Activated CD8-positive, alpha-beta T cell treated with anti-CD3 and anti-CD28 coated beads for 36 hours (primary cell): ENCODE measurements around the gene CFAP54. TPM values are rescaled to one million over a fixed set of nuclear protein-coding genes. Genes with fewer than 3 reads are reported as not detected.

Experiments
- ATAC-seq: fragments of 200-7000 bp; cut with Tn5 transposase; one replicate; pipeline ENCODE4 v1.10.0; 2021; ENCODE audit warnings: mild to moderate bottlenecking, moderate library complexity
- CTCF ChIA-PET: fragments of 350-600 bp; sonication (Branson Sonifier 250); formaldehyde crosslinking; loops from one replicate; lab custom pipeline; 2021; ENCODE audit warnings: antibody characterized with exemption; lab: Charles Lee
- POLR2A ChIA-PET: fragments of 350-600 bp; sonication (Branson Sonifier 250); formaldehyde crosslinking; loops from one replicate; lab custom pipeline; 2021; ENCODE audit warnings: antibody characterized with exemption; lab: Charles Lee
- DNase-seq: peaks from one replicate; pipeline ENCODE4 v3.0.0-alpha.2; 2020
- H3K27ac Mint-ChIP-seq: one replicate; pipeline ENCODE4 v1.8.0; 2021; ENCODE audit warnings: mild to moderate bottlenecking, mixed read lengths
- H3K27me3 Mint-ChIP-seq: one replicate; pipeline ENCODE4 v1.8.0; 2021; ENCODE audit warnings: mixed read lengths
- H3K36me3 Mint-ChIP-seq: one replicate; pipeline ENCODE4 v1.8.0; 2021; ENCODE audit warnings: low read depth, mixed read lengths
- H3K4me1 Mint-ChIP-seq: one replicate; pipeline ENCODE4 v1.8.0; 2021; ENCODE audit warnings: low read depth, mixed read lengths
- H3K4me3 Mint-ChIP-seq: one replicate; pipeline ENCODE4 v1.8.0; 2021; ENCODE audit warnings: mild to moderate bottlenecking, moderate library complexity, mixed read lengths
- H3K9me3 Mint-ChIP-seq: one replicate; pipeline ENCODE4 v1.8.0; 2021; ENCODE audit warnings: mixed read lengths
- intact Hi-C: fragments of 100-400 bp; cut with micrococcal nuclease; formaldehyde crosslinking; loops from one replicate; pipeline ENCODE4 v1.10.0; 2022
- total RNA-seq, 2 experiments: library from RNA; stranded (reverse); gene quantifications; one replicate each; pipeline ENCODE4 v1.2.3, GENCODE V29; 2021
- TF ChIP-seq, protein P1 (sequence below): fragments of 200-600 bp; IDR thresholded peaks from one replicate; pipeline ENCODE4 v1.8.0; 2022; ENCODE audit warnings: antibody characterized with exemption, mild to moderate bottlenecking

The CFAP54 gene
- total RNA-seq, 2 experiments from 2014 or later: 0.38 to 0.45 TPM

DNA sequence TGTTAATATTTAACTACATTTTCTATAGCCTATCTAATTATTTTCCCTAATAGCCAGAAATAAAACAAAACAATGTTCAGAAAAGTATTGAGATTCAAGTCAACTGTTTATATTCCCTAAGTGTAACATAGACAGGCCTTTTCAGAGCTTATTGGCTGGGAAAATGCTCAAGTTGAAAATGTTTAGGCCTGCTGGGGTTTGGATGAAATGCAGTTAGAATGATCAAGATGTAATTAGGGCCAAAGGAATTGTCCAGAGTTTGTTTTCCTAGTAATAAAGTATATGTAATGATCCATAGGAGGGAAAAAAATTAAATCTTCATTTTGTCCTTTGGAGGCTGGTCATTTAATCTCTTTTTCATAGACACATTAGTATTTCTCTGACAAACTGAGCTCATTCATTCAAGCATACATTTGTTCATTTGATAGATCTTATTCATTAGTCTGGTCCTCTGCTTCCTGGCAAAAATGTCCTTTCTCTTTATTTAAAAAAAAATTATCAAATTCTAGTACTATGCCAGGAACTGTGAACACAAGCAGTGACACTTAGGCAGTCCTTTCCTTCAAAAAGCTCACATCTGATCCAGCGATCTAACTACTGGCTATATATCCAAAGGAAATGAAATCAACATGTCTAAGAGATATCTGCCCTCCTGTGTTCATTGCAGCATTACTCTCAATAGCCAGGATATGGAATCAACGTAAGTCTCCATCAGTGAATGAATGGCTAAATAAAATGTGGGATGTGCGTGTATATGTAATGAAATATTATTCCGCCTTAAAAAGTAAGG is 377.6 kb downstream of the CFAP54 start:
- Mint-ChIP-seq H3K4me1 (no peaks in the 10 kb centered on the region), H3K9me3 (no peaks in the 10 kb centered on the region), H3K4me3 (no peak overlapping the region), H3K27me3 (peaks cover 12% of the 10 kb centered on the region), H3K27ac (no peak overlapping the region), H3K36me3 (no peaks in the 10 kb centered on the region)
- ATAC-seq: no peak
- TF ChIP-seq, protein P1, sequence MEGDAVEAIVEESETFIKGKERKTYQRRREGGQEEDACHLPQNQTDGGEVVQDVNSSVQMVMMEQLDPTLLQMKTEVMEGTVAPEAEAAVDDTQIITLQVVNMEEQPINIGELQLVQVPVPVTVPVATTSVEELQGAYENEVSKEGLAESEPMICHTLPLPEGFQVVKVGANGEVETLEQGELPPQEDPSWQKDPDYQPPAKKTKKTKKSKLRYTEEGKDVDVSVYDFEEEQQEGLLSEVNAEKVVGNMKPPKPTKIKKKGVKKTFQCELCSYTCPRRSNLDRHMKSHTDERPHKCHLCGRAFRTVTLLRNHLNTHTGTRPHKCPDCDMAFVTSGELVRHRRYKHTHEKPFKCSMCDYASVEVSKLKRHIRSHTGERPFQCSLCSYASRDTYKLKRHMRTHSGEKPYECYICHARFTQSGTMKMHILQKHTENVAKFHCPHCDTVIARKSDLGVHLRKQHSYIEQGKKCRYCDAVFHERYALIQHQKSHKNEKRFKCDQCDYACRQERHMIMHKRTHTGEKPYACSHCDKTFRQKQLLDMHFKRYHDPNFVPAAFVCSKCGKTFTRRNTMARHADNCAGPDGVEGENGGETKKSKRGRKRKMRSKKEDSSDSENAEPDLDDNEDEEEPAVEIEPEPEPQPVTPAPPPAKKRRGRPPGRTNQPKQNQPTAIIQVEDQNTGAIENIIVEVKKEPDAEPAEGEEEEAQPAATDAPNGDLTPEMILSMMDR: no peak
- DNase-seq: no peak
- intact Hi-C loops: no loop called here
- CTCF ChIA-PET: no interaction called here
- POLR2A ChIA-PET: no interaction called here

DNA sequence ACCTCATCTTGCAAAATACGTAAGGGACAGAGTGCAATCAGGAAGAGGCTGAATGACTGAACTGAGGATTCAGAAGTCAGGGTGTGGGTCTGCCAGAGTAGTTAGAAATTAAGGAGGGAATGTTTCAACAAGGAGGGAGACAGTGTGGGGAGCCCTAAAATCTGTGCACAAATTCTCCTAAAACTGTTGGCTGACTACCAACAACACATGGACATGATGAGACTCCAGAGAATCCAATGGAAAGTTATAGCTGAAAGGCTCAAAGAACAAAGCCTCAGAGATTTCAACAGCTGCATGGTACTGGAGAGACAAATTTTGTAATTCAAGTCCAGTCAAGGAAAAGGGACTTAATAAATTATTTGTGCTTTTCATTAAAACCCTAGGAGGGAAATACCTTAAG is 381.6 kb downstream of the CFAP54 start:
- TF ChIP-seq, protein P1: no peak
- POLR2A ChIA-PET: no interaction called here
- H3K9me3 Mint-ChIP-seq: no peaks in the 10 kb centered on the region
- CTCF ChIA-PET: no interaction called here
- ATAC-seq (no peak), DNase-seq (no peak)
- H3K27ac Mint-ChIP-seq: no peak overlapping the region
- no peaks in the 10 kb centered on the region for H3K4me1 Mint-ChIP-seq
- no peaks in the 10 kb centered on the region for H3K36me3 Mint-ChIP-seq
- H3K27me3 Mint-ChIP-seq: peaks cover 5% of the 10 kb centered on the region
- intact Hi-C loops: no loop called here
- no peak overlapping the region for H3K4me3 Mint-ChIP-seq

DNA sequence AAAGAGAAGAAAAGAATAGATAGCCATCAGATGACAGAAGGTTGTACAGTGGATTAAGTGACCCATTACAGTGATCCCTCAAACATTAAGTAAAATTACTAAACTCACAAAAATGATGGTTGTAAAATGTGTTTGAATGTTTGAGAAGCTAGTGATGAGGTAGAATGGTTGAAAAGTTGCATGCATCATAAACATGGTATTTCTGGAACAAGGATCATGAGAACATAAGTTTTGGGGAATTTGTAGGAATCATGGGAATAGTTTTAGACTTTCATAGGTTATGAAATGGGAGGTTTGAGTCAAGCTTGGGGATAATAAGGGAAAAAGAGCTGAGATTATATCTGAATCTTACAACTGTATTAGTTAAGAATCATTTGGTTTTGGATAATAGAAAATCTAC is 383.6 kb downstream of the CFAP54 start:
- peaks cover 3% of the 10 kb centered on the region for H3K27me3 Mint-ChIP-seq
- no peak for DNase-seq
- H3K27ac Mint-ChIP-seq: no peak overlapping the region
- no peaks in the 10 kb centered on the region for H3K36me3 Mint-ChIP-seq
- intact Hi-C loops: no loop called here
- no peaks in the 10 kb centered on the region for H3K4me1 Mint-ChIP-seq
- ChIA-PET CTCF (interaction anchor here (0.6 kb wide), 1 partner anchor 10 kb away, joined by 3 read pairs; no protein-coding TSS in a partner anchor), POLR2A (interaction anchor here (0.5 kb wide), 1 partner anchor 364 kb away, joined by 4 read pairs; no protein-coding TSS in a partner anchor)
- no peak overlapping the region for H3K4me3 Mint-ChIP-seq
- no peak for ATAC-seq
- TF ChIP-seq, protein P1: no peak
- no peaks in the 10 kb centered on the region for H3K9me3 Mint-ChIP-seq

DNA sequence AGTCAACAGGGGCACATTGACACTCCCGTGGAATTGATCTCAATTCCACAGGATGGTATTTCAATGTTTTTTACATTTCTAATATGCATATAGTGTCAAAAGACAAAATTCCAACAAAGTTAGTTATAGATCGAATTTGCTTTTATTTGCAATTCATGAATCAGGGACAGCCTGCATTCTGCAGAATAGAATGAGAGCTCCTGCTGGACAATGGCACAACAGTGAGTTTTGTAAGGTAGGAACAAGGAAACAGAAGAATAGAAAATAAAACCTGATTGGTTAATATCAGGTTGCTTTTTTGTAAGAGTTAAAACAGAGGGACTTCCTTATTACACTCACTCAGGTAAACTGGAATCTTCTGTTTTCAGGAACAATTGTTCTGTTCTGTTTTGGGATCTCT is 384.8 kb downstream of the CFAP54 start:
- H3K27ac Mint-ChIP-seq: no peak overlapping the region
- TF ChIP-seq, protein P1: no peak
- H3K36me3 Mint-ChIP-seq: no peaks in the 10 kb centered on the region
- CTCF ChIA-PET: no interaction called here
- intact Hi-C loops: no loop called here
- DNase-seq (no peak), ATAC-seq (no peak)
- no peak overlapping the region for H3K4me3 Mint-ChIP-seq
- H3K27me3 Mint-ChIP-seq: peaks cover 3% of the 10 kb centered on the region
- no peaks in the 10 kb centered on the region for H3K4me1 Mint-ChIP-seq
- POLR2A ChIA-PET: no interaction called here
- H3K9me3 Mint-ChIP-seq: no peaks in the 10 kb centered on the region

DNA sequence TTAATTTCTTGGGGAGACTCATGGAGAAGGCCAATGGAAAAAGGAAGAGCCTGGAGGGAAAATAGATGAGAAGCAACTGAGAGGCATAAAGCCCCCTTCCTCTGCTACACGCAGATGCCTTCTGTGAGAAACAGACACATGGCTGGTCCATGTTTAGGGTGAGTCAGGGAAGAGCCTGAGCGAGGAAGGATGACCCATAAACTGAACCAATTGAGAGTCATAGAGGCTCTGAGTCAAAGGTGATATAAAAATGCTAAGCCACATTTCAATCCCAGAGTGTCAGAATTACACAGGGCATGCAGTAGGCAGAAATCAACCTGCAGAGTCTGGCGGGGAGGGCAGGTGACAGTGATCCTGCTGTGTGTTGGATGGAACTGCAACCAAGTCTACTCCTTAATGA is 387.6 kb downstream of the CFAP54 start:
- H3K4me1 Mint-ChIP-seq: no peaks in the 10 kb centered on the region
- intact Hi-C loops: no loop called here
- H3K4me3 Mint-ChIP-seq: no peak overlapping the region
- no peak overlapping the region for H3K27ac Mint-ChIP-seq
- TF ChIP-seq, protein P1: no peak
- peaks cover 4% of the 10 kb centered on the region for H3K27me3 Mint-ChIP-seq
- ChIA-PET CTCF (no interaction called here), POLR2A (no interaction called here)
- H3K9me3 Mint-ChIP-seq: no peaks in the 10 kb centered on the region
- ATAC-seq: no peak
- no peaks in the 10 kb centered on the region for H3K36me3 Mint-ChIP-seq
- no peak for DNase-seq
